ENCODE measurements around the gene PPY.
"Not testable (repeated sequence)": the region's sequence is repeated elsewhere in the genome, so short reads cannot be mapped to it uniquely, and the experiment has no call there.

Gene PPY

GRCh38 chr17:43966276-43966675 lies 24.0 kb upstream of the PPY start:
- DNase-seq (ENCODE audit: low read depth in 3 of 3), result no peak

GRCh38 chr17:43962479-43962878 lies 20.2 kb upstream of the PPY start:
- no peak for DNase-seq (ENCODE audit: low read depth in 3 of 3)

GRCh38 chr17:43961954-43962353 lies 19.7 kb upstream of the PPY start:
- no peak for DNase-seq (ENCODE audit: low read depth in 3 of 3)

- not testable (repeated sequence) for DNase-seq (ENCODE audit: low read depth in 3 of 3)
These were observed 19.0 kb upstream of the PPY start for GRCh38 chr17:43961292-43961691.

- no peak for DNase-seq (ENCODE audit: low read depth in 3 of 3)
These were observed 16.6 kb upstream of the PPY start for GRCh38 chr17:43958748-43959352.

- DNase-seq (ENCODE audit: low read depth in 3 of 3), result no peak
These were observed 13.9 kb upstream of the PPY start for GRCh38 chr17:43956222-43956621.

GRCh38 chr17:43953746-43954145 lies 11.5 kb upstream of the PPY start, which contains the start of gene PYY:
PYY (minus strand) TSS chr17:43953940; CDS start chr17:43953483, 457 bp downstream.
- DNase-seq (ENCODE audit: low read depth in 3 of 3), result no peak

- no peak for DNase-seq (ENCODE audit: low read depth in 3 of 3)
These were observed 10.7 kb upstream of the PPY start for GRCh38 chr17:43952724-43953666.

- no peak for DNase-seq (ENCODE audit: low read depth in 3 of 3)
These were observed 10.1 kb upstream of the PPY start for GRCh38 chr17:43952351-43952723.

- DNase-seq (ENCODE audit: low read depth in 3 of 3), result no peak
These were observed 9.5 kb upstream of the PPY start for GRCh38 chr17:43951750-43952149.

GRCh38 chr17:43950554-43950953 lies 8.3 kb upstream of the PPY start:
- DNase-seq (ENCODE audit: low read depth in 3 of 3), result no peak

- no peak for DNase-seq (ENCODE audit: low read depth in 3 of 3)
These were observed 7.5 kb upstream of the PPY start for GRCh38 chr17:43949781-43950180.

- no peak for DNase-seq (ENCODE audit: low read depth in 3 of 3)
These were observed 4.5 kb upstream of the PPY start for GRCh38 chr17:43946781-43947180.

GRCh38 chr17:43945074-43945829 lies 3.0 kb upstream of the PPY start:
- DNase-seq (ENCODE audit: low read depth in 3 of 3), result no peak

- no peak for DNase-seq (ENCODE audit: low read depth in 3 of 3)
These were observed 1.6 kb downstream of the PPY start for GRCh38 chr17:43940630-43941029.

GRCh38 chr17:43939886-43940285 lies 2.4 kb downstream of the PPY start:
- DNase-seq (ENCODE audit: low read depth in 3 of 3), result no peak

- DNase-seq (ENCODE audit: low read depth in 3 of 3), result not testable (repeated sequence)
These were observed 2.8 kb downstream of the PPY start for GRCh38 chr17:43939452-43939851.

GRCh38 chr17:43938838-43939182 lies 3.5 kb downstream of the PPY start:
- DNase-seq (ENCODE audit: low read depth in 3 of 3), result no peak

- no peak for DNase-seq (ENCODE audit: low read depth in 3 of 3)
These were observed 5.8 kb downstream of the PPY start for GRCh38 chr17:43936434-43936833.

GRCh38 chr17:43935926-43936261 lies 6.4 kb downstream of the PPY start:
- DNase-seq (ENCODE audit: low read depth in 3 of 3), result no peak

- no peak for DNase-seq (ENCODE audit: low read depth in 3 of 3)
These were observed 6.9 kb downstream of the PPY start for GRCh38 chr17:43935204-43935925.

GRCh38 chr17:43932923-43933322 lies 9.4 kb downstream of the PPY start:
- DNase-seq (ENCODE audit: low read depth in 3 of 3), result no peak

Data from stimulated activated CD4-positive, alpha-beta T cell treated with anti-CD3 and anti-CD28 coated beads, TNF-alpha, amount 100 ng/mL, for 4 hours (primary cell).